LNCAP (cell line): Measurements from ENCODE around the gene DNHD1.
A peak's percentile ranks its signal among the peaks of the same experiment; 100 is the strongest.

ENCODE experiments used
- CTCF ChIP-seq: fragments of 450-650 bp; IDR thresholded peaks from 2 replicates; pipeline ENCODE4 v1.5.1; 2017; ENCODE audit warnings: mild to moderate bottlenecking

DNHD1 gene

DNA sequence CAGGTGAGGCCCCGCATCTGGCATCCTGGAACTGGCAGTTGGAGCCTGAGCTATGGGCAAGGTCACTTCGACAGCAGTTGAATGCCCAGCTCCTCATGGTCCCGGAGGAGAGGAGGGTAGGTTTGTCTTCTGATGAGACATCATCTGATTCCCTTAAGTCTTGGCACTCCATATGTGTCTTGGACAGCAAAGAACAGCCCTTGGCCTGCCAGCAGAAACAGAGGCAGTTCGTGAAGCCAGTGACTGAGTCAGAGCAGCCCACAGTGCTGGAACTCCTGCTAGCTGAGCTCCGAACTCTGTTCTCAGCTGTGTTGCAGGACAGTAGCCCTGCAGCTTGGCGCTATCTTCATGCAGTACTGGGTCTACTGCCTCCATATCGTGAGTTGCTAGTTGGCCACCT lies 1.0 kb downstream of the DNHD1 start:
- TF ChIP-seq CTCF, result no peak

GRCh38 chr11:6498544-6498943 lies 1.5 kb downstream of the DNHD1 start:
- no peak for TF ChIP-seq CTCF

DNA sequence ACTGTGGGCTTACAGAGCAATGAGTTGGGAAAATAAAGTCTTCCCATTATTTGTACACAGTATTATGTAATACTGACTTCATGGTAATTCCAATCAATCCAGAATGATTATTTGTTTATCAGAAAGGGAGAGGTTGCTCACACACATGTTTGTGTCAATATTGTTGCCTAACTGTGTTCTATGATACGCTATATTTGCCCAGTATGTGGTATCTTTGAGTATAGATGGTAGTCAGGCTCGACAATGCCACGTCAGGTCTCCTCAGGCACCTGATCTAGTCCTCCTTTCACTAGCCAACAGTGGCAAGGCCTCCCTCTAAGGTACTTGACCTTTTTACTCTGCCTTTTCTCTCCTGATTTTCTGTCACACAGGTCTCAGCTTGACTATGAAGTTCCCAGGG lies 5.3 kb downstream of the DNHD1 start:
- no peak for TF ChIP-seq CTCF

GRCh38 chr11:6504166-6504565 lies 7.1 kb downstream of the DNHD1 start:
- TF ChIP-seq CTCF, result no peak

DNA sequence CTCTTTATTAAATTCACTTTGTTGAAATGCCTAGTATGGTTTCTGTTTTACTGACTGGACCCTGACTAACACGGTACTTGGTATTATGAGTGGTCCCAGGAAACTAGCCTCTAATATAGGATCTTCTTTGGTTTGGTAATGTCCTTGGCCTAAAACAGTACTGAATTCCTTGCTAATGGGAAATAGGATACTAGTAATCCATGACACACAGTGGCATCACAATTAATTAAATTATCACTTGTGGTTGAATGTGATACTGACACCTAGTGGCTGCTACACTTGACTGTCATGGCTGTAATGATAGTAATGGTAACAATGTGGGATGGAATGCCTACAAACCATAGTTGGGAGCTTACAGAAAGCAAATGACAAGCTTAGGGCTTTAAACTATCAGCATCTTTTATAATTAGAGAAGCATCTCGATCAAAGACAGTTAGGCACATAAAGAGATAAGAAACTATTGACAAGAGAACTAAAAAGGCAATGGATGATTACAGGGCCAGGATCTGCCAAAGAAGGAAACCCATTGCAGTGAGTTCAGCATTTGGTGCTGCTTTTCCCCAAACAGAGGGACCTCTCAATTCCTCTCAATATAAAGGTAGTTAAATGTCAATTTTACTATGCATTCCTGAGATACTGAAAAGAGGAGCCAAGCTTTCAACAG lies 8.6 kb downstream of the DNHD1 start:
- peak; percentile 89 for TF ChIP-seq CTCF

GRCh38 chr11:6516865-6517264 lies 19.8 kb downstream of the DNHD1 start:
- TF ChIP-seq CTCF, result no peak

- TF ChIP-seq CTCF, result no peak
These were observed 23.2 kb downstream of the DNHD1 start for GRCh38 chr11:6520265-6520664.

GRCh38 chr11:6523253-6523652 lies 26.2 kb downstream of the DNHD1 start:
- TF ChIP-seq CTCF, result no peak
